NCI-H2081 treated with DMSO at 0.1 percent for 48 hours (cell line): Measurements from ENCODE around the gene PRKCA.
"Not testable (repeated sequence)": the region's sequence is repeated elsewhere in the genome, so short reads cannot be mapped to it uniquely, and the experiment has no call there.

ENCODE experiments used
- DNase-seq: peaks from one replicate; lab custom pipeline; 2025; lab: John Stamatoyannopoulos, UW

PRKCA gene

GRCh38 chr17:66489576-66489975 is 187.2 kb downstream of the PRKCA start:
- DNase-seq: not testable (repeated sequence)

GRCh38 chr17:66491213-66491612 is 188.8 kb downstream of the PRKCA start:
- DNase-seq: no peak

- no peak for DNase-seq
Observed at GRCh38 chr17:66491665-66492064, 189.3 kb downstream of the PRKCA start.

- no peak for DNase-seq
Observed at GRCh38 chr17:66492080-66492479, 189.7 kb downstream of the PRKCA start.

GRCh38 chr17:66492561-66493005 is 190.2 kb downstream of the PRKCA start:
- DNase-seq: no peak

- DNase-seq: no peak
Observed at GRCh38 chr17:66493283-66494019, 191.0 kb downstream of the PRKCA start.

- DNase-seq: no peak
Observed at GRCh38 chr17:66494023-66494803, 191.8 kb downstream of the PRKCA start.

- no peak for DNase-seq
Observed at GRCh38 chr17:66495035-66495434, 192.6 kb downstream of the PRKCA start.

GRCh38 chr17:66496306-66496705 is 193.9 kb downstream of the PRKCA start:
- DNase-seq: no peak

GRCh38 chr17:66498580-66498979 is 196.2 kb downstream of the PRKCA start:
- no peak for DNase-seq

GRCh38 chr17:66506641-66507040 is 204.2 kb downstream of the PRKCA start:
- DNase-seq: no peak

- no peak for DNase-seq
Observed at GRCh38 chr17:66507103-66507923, 204.9 kb downstream of the PRKCA start.

- no peak for DNase-seq
Observed at GRCh38 chr17:66507982-66508760, 205.8 kb downstream of the PRKCA start.

GRCh38 chr17:66508896-66509844 is 206.8 kb downstream of the PRKCA start:
- no peak for DNase-seq

- no peak for DNase-seq
Observed at GRCh38 chr17:66509926-66510325, 207.5 kb downstream of the PRKCA start.

- no peak for DNase-seq
Observed at GRCh38 chr17:66511135-66511534, 208.7 kb downstream of the PRKCA start.

- DNase-seq: no peak
Observed at GRCh38 chr17:66514227-66514806, 211.9 kb downstream of the PRKCA start.

- DNase-seq: no peak
Observed at GRCh38 chr17:66515974-66516373, 213.6 kb downstream of the PRKCA start.

GRCh38 chr17:66517336-66518009 is 215.1 kb downstream of the PRKCA start:
- DNase-seq: no peak

- no peak for DNase-seq
Observed at GRCh38 chr17:66518108-66518507, 215.7 kb downstream of the PRKCA start.
